Hematopoietic multipotent progenitor cell treated with erythropoietin and hydrocortisone succinate and interleukin-3 and kit ligand, for 8 days (in vitro differentiated cells): ENCODE measurements around the gene PLCH1.
A peak's percentile ranks its signal among the peaks of the same experiment; 100 is the strongest.
"Not testable (repeated sequence)": the region's sequence is repeated elsewhere in the genome, so short reads cannot be mapped to it uniquely, and the experiment has no call there.

Experiments used
- DNase-seq: peaks from one replicate; pipeline ENCODE4 v3.0.0-alpha.2; 2015

PLCH1 gene

GRCh38 chr3:155411500-155412223, 333.2 kb downstream of the PLCH1 start:
- no peak for DNase-seq

GRCh38 chr3:155409336-155409735, 335.5 kb downstream of the PLCH1 start:
- DNase-seq = no peak

GRCh38 chr3:155407971-155408370, 336.9 kb downstream of the PLCH1 start:
- no peak for DNase-seq

GRCh38 chr3:155407331-155407730, 337.5 kb downstream of the PLCH1 start:
- DNase-seq = no peak

GRCh38 chr3:155404486-155404885, 340.4 kb downstream of the PLCH1 start:
- DNase-seq = no peak

GRCh38 chr3:155402656-155403055, 342.2 kb downstream of the PLCH1 start:
- no peak for DNase-seq

GRCh38 chr3:155398046-155398445, 346.8 kb downstream of the PLCH1 start:
- no peak for DNase-seq

GRCh38 chr3:155394896-155395295, 350.0 kb downstream of the PLCH1 start:
- not testable (repeated sequence) for DNase-seq

- DNase-seq = no peak
These were observed 350.6 kb downstream of the PLCH1 start for GRCh38 chr3:155394240-155394639.

GRCh38 chr3:155393316-155393715, 351.6 kb downstream of the PLCH1 start:
- DNase-seq = no peak

- no peak for DNase-seq
These were observed 352.7 kb downstream of the PLCH1 start for GRCh38 chr3:155392138-155392537.

- no peak for DNase-seq
These were observed 353.3 kb downstream of the PLCH1 start for GRCh38 chr3:155391551-155391958.

GRCh38 chr3:155391104-155391503, 353.8 kb downstream of the PLCH1 start:
- DNase-seq = no peak

GRCh38 chr3:155390351-155390750, 354.5 kb downstream of the PLCH1 start:
- DNase-seq = no peak

GRCh38 chr3:155388417-155388816, 356.5 kb downstream of the PLCH1 start:
- no peak for DNase-seq

- no peak for DNase-seq
These were observed 357.3 kb downstream of the PLCH1 start for GRCh38 chr3:155387571-155387970.

GRCh38 chr3:155386919-155387318, 358.0 kb downstream of the PLCH1 start:
- no peak for DNase-seq

GRCh38 chr3:155385896-155386625, 358.8 kb downstream of the PLCH1 start:
- DNase-seq = no peak

- peak; percentile 58 for DNase-seq
These were observed 362.4 kb downstream of the PLCH1 start for GRCh38 chr3:155382396-155383042.

- no peak for DNase-seq
These were observed 367.0 kb downstream of the PLCH1 start for GRCh38 chr3:155377847-155378246.

- no peak for DNase-seq
These were observed 367.8 kb downstream of the PLCH1 start for GRCh38 chr3:155377071-155377470.

GRCh38 chr3:155372281-155372680, 372.6 kb downstream of the PLCH1 start:
- no peak for DNase-seq

- DNase-seq = no peak
These were observed 373.9 kb downstream of the PLCH1 start for GRCh38 chr3:155370764-155371503.
